HFFc6 (cell line): ENCODE results near the gene TTN. TPM values are rescaled to one million over a fixed set of nuclear protein-coding genes. Genes with fewer than 3 reads are reported as not detected.
A peak's percentile ranks its signal among the peaks of the same experiment; 100 is the strongest.

Experiments used
- DNase-seq: peaks from one replicate; pipeline ENCODE4 v3.0.0-alpha.2; 2018
- H3K27ac Mint-ChIP-seq: 2 replicates; pipeline ENCODE4 v1.8.0; 2020; ENCODE audit warnings: mild to moderate bottlenecking, mixed read lengths
- H3K27me3 Mint-ChIP-seq: 2 replicates; pipeline ENCODE4 v1.8.0; 2021; ENCODE audit warnings: mild to moderate bottlenecking, moderate library complexity, mixed read lengths; ENCODE audit not compliant: insufficient read depth
- H3K36me3 Mint-ChIP-seq: 2 replicates; pipeline ENCODE4 v1.8.0; 2021; ENCODE audit warnings: low read depth, mixed read lengths
- H3K4me1 Mint-ChIP-seq: 2 replicates; pipeline ENCODE4 v1.8.0; 2020; ENCODE audit warnings: low read depth, mixed read lengths
- H3K4me3 Mint-ChIP-seq: 2 replicates; pipeline ENCODE4 v1.8.0; 2020; ENCODE audit warnings: mild to moderate bottlenecking, moderate library complexity, mixed read lengths
- H3K9me3 Mint-ChIP-seq: 2 replicates; pipeline ENCODE4 v1.8.0; 2020; ENCODE audit warnings: mild to moderate bottlenecking, mixed read lengths
- total RNA-seq, 6 experiments: library from RNA; stranded (reverse); fragmentation: NEBNext Ultra II Directional; extraction: Animal tissue kit (Norgen Biotek cat#: 25700); gene quantifications; 2 replicates in 1 of 6; 3 replicates in 5 of 6; pipeline ENCODE4 v1.2.3, GENCODE V29; 2021
- TF ChIP-seq, protein P1 (sequence below): fragments of 200-600 bp; sonication (generic); IDR thresholded peaks from 2 replicates; pipeline ENCODE4 v1.5.0; 2021; ENCODE audit warnings: antibody characterized with exemption, mild to moderate bottlenecking

Gene TTN
- total RNA-seq, 6 experiments from 2014 or later = 0.17 to 0.33 (median 0.23) TPM

DNA sequence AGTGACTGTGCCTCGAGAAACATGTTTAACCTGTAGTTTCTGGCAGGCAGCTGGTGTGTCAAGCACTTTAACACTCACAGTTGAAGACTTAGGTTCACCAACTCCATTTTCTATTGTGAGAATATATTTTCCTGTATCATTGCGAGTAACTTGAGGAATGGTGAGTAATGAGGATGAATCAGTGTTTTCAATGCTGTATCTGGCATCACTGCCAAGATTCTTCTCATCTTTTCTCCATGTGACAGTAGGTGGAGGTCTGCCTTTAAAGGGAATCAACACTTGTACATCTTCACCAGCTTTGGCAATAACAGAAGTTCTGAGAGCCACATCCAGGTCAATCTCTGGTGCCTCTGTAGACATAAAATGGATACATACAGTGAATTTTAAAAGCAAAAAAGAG is 254.2 kb downstream of the TTN start:
- no peak overlapping the region for H3K4me3 Mint-ChIP-seq
- H3K9me3 Mint-ChIP-seq = no peaks in the 10 kb centered on the region
- H3K4me1 Mint-ChIP-seq = peaks cover 19% of the 10 kb centered on the region
- no peaks in the 10 kb centered on the region; the same call in 1 of the 2 replicates for H3K27me3 Mint-ChIP-seq
- peak; percentile 79 for DNase-seq
- H3K36me3 Mint-ChIP-seq = peaks cover 7% of the 10 kb centered on the region; the same call in 1 of the 2 replicates
- H3K27ac Mint-ChIP-seq = peak overlapping the region; percentile 68
- TF ChIP-seq, protein P1, sequence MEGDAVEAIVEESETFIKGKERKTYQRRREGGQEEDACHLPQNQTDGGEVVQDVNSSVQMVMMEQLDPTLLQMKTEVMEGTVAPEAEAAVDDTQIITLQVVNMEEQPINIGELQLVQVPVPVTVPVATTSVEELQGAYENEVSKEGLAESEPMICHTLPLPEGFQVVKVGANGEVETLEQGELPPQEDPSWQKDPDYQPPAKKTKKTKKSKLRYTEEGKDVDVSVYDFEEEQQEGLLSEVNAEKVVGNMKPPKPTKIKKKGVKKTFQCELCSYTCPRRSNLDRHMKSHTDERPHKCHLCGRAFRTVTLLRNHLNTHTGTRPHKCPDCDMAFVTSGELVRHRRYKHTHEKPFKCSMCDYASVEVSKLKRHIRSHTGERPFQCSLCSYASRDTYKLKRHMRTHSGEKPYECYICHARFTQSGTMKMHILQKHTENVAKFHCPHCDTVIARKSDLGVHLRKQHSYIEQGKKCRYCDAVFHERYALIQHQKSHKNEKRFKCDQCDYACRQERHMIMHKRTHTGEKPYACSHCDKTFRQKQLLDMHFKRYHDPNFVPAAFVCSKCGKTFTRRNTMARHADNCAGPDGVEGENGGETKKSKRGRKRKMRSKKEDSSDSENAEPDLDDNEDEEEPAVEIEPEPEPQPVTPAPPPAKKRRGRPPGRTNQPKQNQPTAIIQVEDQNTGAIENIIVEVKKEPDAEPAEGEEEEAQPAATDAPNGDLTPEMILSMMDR = no peak

DNA sequence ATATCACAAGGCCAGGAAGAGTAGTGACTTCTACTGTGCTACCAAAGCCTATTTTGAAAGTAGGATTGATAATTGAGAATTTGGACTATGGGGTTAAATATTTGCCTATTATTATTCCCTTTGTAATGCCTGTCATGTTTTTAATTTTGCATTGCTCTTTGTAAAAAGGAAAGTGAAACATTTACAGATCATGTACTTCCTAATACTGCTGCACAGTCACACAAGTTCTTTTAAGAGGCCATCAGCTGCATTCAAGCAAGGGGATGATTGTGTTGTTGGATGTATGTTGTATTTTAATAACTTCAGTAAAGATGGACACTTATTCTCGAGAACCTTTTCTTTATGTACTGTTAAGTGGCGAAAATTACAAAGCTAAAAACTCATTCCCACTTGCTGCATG is 256.9 kb downstream of the TTN start:
- Mint-ChIP-seq H3K4me3 (no peak overlapping the region), H3K9me3 (no peaks in the 10 kb centered on the region), H3K27me3 (no peaks in the 10 kb centered on the region; the same call in 1 of the 2 replicates), H3K4me1 (peaks cover 19% of the 10 kb centered on the region), H3K27ac (no peak overlapping the region), H3K36me3 (peaks cover 14% of the 10 kb centered on the region; the same call in 1 of the 2 replicates)
- TF ChIP-seq, protein P1 = no peak
- no peak for DNase-seq

DNA sequence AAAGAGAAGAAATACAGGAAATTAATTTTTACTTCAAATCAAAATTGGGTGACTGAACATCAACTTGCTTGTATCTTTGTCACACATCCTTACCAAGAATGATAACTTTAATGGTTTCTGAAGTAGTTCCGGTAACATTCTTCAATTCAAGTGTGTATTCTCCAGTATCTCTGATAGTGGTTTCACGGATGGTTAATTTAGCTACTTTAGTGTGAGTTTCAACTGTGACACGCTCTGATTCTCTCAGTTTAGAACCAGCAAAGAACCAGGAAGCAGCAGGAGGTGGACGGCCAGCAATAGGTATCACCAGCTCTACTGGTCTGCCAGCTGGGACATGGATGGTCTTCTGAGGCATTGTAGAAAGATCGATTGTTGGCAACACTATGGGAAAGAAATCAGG is 264.7 kb downstream of the TTN start:
- H3K36me3 Mint-ChIP-seq = peaks cover 6% of the 10 kb centered on the region; the same call in 1 of the 2 replicates
- no peaks in the 10 kb centered on the region; the same call in 1 of the 2 replicates for H3K27me3 Mint-ChIP-seq
- no peaks in the 10 kb centered on the region for H3K9me3 Mint-ChIP-seq
- no peak for DNase-seq
- H3K27ac Mint-ChIP-seq = no peak overlapping the region
- H3K4me1 Mint-ChIP-seq = no peaks in the 10 kb centered on the region
- TF ChIP-seq, protein P1 = no peak
- H3K4me3 Mint-ChIP-seq = no peak overlapping the region

DNA sequence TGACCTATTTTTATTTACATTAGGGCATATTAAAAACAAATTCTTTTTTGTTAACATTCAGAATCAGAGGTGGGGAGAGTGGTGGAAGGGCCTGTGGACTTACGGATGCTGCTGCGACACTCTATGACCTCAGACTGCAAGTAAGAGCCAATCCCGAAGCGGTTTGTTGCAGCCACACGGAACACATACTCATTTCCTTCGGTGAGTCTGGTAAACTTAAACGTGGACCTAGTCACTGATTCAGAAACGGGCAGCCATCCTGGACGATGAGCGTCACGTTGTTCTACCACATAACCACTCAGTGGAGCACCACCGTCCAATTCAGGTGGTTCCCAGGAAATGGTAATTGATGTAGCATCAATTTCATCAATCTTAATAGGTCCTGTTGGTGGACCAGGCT is 265.1 kb downstream of the TTN start:
- peaks cover 4% of the 10 kb centered on the region; the same call in 1 of the 2 replicates for H3K36me3 Mint-ChIP-seq
- no peak overlapping the region for H3K4me3 Mint-ChIP-seq
- H3K9me3 Mint-ChIP-seq = no peaks in the 10 kb centered on the region
- TF ChIP-seq, protein P1 = no peak
- H3K27ac Mint-ChIP-seq = no peak overlapping the region
- no peak for DNase-seq
- no peaks in the 10 kb centered on the region for H3K4me1 Mint-ChIP-seq
- H3K27me3 Mint-ChIP-seq = no peaks in the 10 kb centered on the region; the same call in 1 of the 2 replicates

DNA sequence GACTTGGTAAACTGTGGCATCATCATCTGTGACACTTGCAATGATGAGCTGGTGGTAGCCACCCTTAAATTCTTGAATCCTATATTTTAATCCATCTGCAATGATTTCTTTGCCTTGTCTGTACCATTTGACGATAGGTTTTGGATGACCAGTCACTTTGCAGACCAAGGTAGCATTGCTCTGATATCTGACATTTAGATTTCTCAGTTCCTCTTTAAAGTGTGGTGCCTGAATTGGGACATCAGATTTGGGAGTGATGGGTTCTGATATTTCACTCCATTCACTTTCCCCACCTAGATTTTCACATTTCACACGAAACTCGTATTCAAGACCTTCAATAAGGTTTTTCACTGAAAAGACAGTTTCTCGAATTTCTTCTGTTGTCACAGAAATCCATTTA is 271.2 kb downstream of the TTN start:
- no peak overlapping the region for H3K27ac Mint-ChIP-seq
- no peaks in the 10 kb centered on the region; the same call in 1 of the 2 replicates for H3K27me3 Mint-ChIP-seq
- peaks cover 40% of the 10 kb centered on the region for H3K36me3 Mint-ChIP-seq
- TF ChIP-seq, protein P1 = no peak
- DNase-seq = no peak
- H3K9me3 Mint-ChIP-seq = no peaks in the 10 kb centered on the region
- H3K4me1 Mint-ChIP-seq = no peaks in the 10 kb centered on the region
- no peak overlapping the region for H3K4me3 Mint-ChIP-seq

DNA sequence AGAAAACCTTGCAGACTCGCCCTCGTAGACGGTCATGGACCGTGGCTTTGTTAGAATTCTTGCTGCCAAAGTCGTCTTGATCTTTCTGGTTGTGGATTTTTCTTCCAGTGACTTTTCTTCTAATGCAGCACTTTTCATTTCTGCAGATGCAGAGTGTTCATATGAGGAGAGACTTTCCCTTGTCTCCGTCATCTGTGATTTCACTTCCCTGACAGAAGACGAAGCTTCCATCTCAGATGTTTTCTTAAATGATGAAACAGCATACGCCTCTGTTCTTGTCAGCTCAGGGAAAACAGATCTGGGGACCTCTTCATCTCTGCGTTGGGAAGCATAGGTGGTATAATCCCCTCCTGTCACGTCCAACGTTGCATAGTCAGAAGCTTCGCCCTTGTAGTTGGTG is 276.1 kb downstream of the TTN start:
- no peak for DNase-seq
- H3K4me3 Mint-ChIP-seq = no peak overlapping the region
- H3K27me3 Mint-ChIP-seq = no peaks in the 10 kb centered on the region; the same call in 1 of the 2 replicates
- no peak overlapping the region for H3K27ac Mint-ChIP-seq
- peaks cover 44% of the 10 kb centered on the region for H3K36me3 Mint-ChIP-seq
- H3K9me3 Mint-ChIP-seq = no peaks in the 10 kb centered on the region
- peaks cover 7% of the 10 kb centered on the region for H3K4me1 Mint-ChIP-seq
- TF ChIP-seq, protein P1 = no peak
